GM21786 (cell line): Measurements from ENCODE around the gene LBH.
A peak's percentile ranks its signal among the peaks of the same experiment; 100 is the strongest.

ENCODE experiments used
- ATAC-seq: cut with Tn5 transposase; IDR thresholded peaks from one replicate; pipeline ENCODE4 v1.9.1; 2021; ENCODE audit not compliant: unreplicated experiment

The LBH gene

DNA sequence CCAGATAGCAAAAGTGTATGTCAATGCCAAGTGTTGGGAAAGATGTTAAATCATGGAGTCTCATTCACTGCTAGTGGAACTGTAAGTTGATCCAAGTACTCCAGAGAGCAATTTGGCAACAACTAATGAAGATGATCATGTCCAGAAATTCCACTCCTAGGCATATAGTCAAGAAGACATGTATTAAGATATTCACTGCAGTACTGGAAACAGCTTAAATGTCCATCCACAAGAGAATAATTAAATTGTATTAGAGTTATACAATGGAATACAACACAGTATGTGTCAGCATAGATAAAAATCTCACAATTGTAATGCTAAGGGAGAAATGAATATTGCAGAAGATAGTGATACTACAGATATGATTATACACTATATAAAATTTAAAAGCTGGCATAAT is 15.2 kb upstream of the LBH start:
- no peak for ATAC-seq

DNA sequence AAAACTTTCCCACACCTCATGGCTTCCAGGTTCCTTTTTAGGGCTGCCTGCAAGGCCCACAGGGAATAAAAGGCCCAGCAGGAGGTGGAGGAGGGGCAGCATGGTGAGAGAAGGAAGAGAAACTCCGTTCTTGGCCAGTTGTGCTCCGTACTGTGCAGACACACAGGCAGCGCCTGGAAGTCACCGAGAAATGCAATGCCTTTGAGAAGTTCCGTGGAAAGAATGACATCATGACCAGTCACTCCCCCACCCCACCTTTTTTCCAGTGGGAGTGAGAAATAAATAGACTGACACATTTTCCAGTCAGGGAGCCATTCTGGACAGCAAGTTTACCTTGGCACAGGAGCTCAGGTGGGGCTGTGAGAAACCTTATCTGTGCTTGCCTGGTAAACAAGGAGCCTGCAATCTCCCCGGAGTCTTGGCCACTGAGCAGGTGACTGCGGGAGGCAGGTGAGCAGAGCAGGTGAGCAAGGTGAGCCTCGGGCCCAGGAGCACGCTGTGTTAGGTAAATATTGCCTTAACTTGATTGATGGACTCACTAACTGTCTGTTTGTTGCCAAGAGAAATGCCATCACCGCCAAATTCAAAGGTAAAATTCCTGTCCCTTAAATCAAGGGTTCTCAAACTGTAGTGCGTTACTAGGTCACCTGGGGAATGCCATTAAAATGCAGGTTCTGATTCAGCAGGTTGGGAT is 13.5 kb upstream of the LBH start:
- no peak for ATAC-seq

DNA sequence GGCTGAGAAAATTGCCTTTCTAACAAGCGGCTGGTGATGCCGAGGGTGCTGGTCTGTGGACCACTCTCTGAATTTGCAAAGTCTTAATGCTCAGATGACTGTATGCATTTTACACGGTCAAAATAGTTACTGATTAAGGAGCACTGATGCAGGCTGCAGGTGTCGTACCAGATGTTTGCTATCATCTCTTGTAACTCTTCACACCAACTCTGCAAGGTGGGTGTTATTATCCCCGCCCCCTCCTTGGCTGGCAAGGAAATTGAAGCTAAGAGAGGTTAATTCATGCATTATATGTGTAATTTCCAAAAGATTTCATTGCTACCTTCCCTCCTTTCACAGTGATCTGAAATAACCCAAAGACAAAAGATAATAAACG is 13.0 kb upstream of the LBH start:
- no peak for ATAC-seq

DNA sequence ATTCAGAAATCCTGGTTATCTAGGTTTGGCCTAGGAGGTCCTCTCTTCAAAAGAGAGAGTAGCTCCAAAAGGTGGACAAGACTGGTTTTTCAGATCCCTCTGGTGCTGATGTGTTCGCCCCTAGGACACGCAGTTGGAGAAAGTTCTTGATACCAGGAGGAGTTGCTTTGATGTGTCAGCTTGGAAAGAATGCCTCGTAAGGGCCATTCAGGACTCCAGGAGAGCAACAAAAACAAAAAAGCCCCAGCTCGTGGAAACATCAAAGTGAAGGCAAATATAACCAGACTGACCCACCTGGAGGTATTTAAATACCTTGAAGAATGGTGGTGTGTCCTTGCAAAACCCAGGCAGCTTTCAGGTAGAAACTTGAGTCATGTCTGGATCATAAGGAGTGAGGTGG is 12.5 kb upstream of the LBH start:
- ATAC-seq, result no peak

DNA sequence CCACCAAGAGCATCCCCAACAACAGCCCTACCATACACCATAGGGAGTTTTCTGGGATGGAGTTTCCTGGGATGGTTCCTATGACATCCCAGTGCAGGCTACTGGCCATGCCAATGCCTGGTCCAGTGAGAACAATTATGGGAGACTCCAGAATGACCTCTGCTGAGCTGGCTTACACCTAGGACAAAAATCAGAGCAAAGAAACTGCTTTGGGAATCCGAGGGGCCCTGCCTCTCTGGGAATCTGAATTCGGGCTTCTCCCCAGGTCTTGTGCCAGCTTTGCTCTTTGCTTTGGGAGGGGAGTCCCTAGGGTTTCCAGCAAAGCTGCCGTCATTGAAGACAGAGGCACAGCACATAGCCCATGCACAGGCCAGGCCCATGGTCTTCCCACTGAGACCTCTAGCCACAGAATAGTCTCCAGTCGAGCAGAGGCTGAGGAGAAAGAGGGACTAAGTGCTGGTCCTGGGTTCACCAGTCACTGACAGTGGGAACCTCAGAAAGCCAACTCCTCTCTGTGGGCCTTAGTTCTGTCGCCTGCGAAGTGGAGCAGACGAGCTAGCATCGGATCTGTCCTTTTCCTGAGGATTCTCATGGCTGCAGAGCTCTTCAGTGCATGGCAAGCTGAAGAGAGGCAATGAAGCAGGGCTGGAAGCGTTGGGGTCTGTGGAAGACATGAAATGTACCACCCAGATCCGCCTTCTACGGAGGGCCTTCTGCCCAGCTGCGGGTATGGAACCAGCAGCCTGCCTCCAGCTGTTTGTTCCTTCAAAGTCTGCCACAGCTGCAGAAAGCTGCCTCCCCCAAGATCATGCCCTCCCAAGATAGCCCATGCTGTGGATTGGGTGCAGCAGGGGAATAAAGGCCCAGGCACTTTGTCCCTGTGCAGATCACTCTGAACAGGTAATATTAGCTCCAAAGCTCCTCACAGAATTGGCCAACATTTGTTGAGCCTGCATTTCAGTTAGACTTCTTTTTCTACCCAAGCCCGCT is 11.2 kb upstream of the LBH start:
- no peak for ATAC-seq

DNA sequence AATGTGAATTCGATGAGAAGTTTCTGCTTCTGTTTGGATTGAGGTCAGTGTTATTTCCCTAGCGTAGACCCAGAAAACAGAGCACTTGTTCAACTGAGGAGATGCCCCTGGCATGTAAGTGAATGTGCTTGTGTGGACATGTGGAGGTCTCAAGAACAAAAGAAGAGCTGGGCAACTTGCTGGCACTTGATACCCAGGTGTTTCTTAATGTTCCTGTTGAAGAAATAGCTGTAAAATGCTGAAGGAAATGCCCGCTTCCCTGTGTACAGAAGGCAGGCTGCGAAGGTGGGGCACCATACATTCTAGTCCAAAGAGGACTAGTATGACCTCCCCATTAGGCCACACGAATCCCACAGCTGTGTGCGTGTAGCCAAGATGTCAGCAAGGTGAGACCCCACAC is 9.8 kb upstream of the LBH start:
- no peak for ATAC-seq

DNA sequence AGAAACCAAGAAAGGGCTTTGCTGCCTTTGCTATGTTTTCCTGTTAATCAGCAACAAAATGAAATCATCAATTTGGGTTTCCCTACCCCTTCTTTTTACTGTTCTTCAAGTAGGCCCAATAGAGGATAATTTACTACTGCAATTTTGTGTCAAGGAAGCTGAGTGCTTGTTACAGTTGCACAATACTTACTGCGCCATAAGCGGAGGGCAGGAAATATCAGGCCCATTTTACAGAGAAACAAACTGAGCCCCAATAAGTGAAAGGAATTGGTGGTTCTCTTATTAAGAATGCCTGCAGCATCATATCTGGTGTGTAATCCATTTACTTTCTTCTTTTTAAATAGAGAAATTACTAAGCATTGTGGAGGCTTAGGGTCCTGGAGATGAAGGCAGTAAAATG is 9.3 kb upstream of the LBH start:
- ATAC-seq, result no peak

- ATAC-seq, result no peak
These were observed 8.5 kb upstream of the LBH start for GRCh38 chr2:30222636-30223360.

DNA sequence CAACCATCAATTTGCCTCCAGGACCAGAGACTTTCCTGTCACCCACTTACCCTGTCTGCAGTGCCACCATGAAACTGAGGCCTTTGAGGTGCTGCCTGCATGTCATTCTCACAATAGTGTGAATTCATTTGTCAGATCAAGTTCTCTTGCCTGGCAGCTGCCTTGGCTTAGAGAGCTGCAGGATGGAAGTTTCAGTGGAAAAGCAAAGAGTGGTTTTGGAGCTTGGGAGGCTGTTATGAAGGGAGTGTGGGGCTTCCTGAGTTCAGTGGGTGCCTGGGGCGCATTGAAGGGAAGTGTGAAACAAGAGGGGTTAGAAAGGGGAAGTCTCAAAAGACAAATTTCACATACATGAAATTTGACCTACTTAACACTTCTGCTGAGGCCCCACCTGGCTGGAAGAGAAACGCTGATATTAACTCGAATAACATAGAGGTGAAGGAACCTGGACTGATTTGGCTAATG is 7.9 kb upstream of the LBH start:
- peak; percentile 50 for ATAC-seq

GRCh38 chr2:30224151-30224550 is 7.2 kb upstream of the LBH start:
- ATAC-seq, result no peak

GRCh38 chr2:30225131-30225762 is 6.1 kb upstream of the LBH start:
- ATAC-seq, result peak; percentile 43

DNA sequence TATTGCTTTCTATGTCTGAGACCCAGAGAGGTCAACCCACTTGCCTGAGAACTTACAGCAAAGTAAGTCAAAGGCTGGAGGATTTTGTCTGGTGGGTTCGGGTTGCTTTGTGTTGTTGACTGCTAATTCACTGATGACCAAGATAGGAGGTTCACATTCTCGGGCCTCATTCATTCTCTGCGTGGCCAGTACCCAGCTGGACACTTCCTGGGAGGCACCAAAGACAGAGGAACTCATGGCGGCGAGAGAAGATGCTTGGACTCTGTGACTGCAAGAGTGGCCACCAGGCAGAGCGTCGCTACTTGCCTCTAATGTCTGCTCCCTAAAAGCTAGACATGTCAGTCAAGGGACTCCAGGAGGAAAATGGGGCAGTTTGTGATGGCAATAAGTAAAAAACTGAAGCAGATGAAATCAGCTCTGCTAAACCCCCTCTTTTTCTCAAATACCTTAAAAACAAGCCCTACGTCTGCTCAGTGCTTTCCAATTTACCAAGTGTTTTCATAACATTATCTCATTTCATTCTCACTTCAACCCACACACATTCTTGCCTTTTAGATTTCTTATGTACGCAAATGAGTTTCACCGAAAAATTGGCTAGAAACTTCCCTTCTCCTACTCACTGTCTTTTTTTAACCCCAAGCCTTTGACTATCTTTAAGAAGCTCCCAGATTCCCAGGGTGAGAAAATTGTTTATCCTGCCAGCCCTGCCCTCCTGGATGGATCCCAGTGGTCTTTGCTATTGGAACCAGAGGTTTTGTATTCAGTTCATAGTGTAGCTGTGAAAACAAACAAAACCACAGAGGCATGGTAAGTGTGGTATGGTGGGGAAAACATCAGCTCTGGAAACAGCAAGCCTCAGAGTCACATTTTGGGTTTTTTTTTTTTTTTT is 4.9 kb upstream of the LBH start:
- ATAC-seq, result no peak

DNA sequence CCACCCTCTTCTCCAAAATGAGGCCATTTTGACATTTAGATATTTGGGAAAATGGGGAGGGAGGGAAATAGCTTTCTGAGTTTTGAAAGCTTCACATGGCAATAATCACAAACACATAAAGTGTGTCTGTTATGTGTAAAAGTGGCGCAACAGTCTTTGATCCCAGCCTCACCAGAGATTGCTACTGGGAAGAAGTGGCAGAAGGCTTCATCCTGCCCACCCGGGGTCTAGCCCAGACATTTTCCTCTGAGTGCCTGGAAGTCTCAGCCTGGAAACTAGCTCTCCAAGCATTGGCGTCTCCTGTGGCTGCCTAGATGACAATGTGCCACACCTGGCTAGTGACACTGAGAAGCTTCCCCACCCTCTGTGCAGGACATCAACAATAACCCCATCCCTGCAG is 1.7 kb upstream of the LBH start:
- no peak for ATAC-seq

- peak; percentile 6 for ATAC-seq
These were observed 680 bp upstream of the LBH start for GRCh38 chr2:30230497-30231211.

DNA sequence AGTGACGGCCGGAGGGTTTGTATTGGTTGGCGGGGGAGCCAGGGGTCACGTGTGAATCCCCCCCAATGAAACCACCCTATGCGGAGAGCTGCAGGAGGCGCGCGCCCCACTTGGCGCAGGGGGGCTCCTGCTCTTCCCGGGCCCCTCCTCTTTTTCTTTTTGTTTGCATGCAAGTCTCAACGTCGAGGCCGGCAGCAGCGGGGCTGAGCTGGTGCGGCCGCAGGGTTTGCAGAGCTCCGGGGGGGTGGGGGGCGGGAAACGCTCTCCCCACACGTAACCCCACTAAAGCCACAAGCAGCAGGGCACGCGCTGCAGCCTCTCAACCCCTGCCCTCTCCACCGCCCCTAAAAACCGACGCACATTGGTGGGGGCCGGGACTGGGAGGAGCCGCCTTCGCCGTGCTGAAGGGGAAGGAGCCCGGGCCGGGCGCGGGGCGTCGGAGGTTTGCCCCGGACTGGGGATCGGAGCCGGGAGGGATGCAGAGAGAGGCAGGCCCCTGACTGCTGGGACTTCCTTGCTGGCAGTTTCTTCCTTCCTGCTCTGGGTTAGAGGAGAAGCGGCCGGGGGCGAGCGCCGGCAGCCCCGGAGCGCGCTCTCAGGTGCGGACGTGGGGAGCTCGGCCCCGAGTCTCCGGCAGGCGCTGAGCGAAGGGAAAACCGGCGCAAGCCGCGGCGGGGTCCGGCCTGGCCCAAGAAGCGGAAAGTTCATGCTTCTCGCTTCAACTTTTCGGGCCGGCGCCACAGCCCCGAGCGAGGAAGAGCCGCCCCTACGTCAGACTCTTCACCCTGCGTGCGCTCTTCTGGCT is 864 bp downstream of the LBH start:
- peak; percentile 29 for ATAC-seq

DNA sequence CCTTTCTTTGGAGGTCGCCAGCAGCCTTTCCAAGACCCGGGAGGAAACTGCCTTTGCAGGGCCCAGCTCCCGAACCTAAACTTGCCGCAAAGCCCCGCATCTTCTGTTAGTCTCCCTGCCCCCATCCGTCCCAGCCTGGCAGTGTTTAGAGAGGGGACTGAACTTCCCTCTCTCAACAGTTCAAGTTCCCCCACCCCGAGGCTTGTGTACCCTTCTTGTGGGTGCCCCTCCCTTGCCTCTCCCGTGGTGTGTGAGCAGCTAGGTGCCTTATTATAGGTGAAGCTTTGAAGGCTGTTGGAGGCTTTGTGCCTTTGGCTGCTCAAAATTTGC is 1.4 kb downstream of the LBH start:
- ATAC-seq, result no peak

DNA sequence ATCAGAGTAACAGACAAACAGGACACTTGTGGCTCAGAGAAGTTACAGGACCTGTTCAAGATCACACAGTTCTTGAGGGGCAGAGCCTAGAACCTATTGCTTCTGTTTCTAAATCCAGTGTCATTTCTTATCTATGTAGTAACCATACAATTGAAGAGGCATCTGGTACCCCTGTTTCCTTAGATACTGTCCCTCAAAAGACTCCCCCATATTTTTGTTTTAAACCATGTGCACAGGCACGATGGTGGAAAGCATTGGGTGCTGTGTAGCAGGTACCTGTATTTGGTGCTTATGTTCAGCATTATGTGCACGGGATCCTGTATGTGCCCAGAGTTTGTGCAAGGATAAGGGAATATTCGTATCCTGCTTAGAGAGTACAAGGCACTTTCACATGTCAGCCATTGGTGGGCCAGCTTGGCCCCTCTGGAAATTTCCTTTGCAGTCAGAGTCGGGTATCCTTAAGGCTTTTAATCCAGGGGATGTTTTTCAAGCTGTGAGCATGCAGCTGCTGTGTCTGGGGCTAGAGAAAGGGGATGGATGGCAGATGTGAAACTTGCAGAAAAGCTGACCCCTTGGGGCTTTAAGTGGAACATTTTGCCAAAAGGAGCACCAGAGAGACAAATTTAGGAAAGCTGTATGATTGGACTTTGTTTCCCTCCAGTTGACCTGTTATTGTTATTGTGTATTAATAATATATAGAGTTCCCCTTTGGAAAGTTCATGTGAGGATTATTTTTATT is 2.1 kb downstream of the LBH start:
- no peak for ATAC-seq
